ENCODE results near the gene SMYD3. TPM values are rescaled to one million over a fixed set of nuclear protein-coding genes. Genes with fewer than 3 reads are reported as not detected.

Gene SMYD3
- total and polyA plus RNA-seq, 9 of the 15 experiments (the other 6 are each of a cell fraction or from before 2014, with no cell fraction given) = 128 to 440 (median 197) TPM

- TF ChIP-seq ZNF23 (CRISPR knock-in tag; IDR thresholded peaks at IDR 0.05) = no peak
- peak; percentile 70 for TF ChIP-seq MEIS2 (IDR thresholded peaks at IDR 0.05; ENCODE audit: partially characterized antibody)
- TF ChIP-seq LARP7 (IDR thresholded peaks at IDR 0.05) = 0 out of 2 replicates have a peak, but pooled peaks have one; percentile 49
- TF ChIP-seq CTCF (IDR thresholded peaks at IDR 0.05 in 2 of 3, conservative IDR thresholded peaks at IDR 0.05 in 1 of 3; ENCODE audit: insufficient read depth in 2 of 3, low read depth in 1 of 3, low read length in 3 of 3) = no peak
- no peak; the same call in none of the 2 replicates for TF ChIP-seq HES1 (IDR thresholded peaks at IDR 0.05; ENCODE audit: low read depth)
- TF ChIP-seq HDAC3 (IDR thresholded peaks at IDR 0.05; ENCODE audit: borderline replicate concordance, partially characterized antibody) = peak; percentile 28
- TF ChIP-seq ZNF785 (CRISPR knock-in tag; IDR thresholded peaks at IDR 0.05) = no peak
- peak; percentile 49; the same call in 1 of the 2 replicates for TF ChIP-seq CREB3L1 (IDR thresholded peaks at IDR 0.05; ENCODE audit: borderline replicate concordance, low read depth)
- TF ChIP-seq KLF16 (IDR thresholded peaks at IDR 0.05) = peak; percentile 48; the same call in 1 of the 2 replicates
- peak; percentile 62; the same call in 1 of the 2 replicates for TF ChIP-seq PHF21A (IDR thresholded peaks at IDR 0.05; ENCODE audit: borderline replicate concordance, low read depth)
- TF ChIP-seq ZNF316 (IDR thresholded peaks at IDR 0.05) = 0 out of 2 replicates have a peak, but pooled peaks have one; percentile 10
- TF ChIP-seq, protein P1, sequence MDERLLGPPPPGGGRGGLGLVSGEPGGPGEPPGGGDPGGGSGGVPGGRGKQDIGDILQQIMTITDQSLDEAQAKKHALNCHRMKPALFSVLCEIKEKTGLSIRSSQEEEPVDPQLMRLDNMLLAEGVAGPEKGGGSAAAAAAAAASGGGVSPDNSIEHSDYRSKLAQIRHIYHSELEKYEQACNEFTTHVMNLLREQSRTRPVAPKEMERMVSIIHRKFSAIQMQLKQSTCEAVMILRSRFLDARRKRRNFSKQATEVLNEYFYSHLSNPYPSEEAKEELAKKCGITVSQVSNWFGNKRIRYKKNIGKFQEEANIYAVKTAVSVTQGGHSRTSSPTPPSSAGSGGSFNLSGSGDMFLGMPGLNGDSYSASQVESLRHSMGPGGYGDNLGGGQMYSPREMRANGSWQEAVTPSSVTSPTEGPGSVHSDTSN (CRISPR knock-in tag; IDR thresholded peaks at IDR 0.05; ENCODE audit: low read depth) = no peak
- TF ChIP-seq, protein P1 (tag; conservative IDR thresholded peaks at IDR 0.05; ENCODE audit: low read depth) = peak; percentile 66
- TF ChIP-seq L3MBTL2 (IDR thresholded peaks at IDR 0.05) = peak; percentile 71
- TF ChIP-seq, protein P2, sequence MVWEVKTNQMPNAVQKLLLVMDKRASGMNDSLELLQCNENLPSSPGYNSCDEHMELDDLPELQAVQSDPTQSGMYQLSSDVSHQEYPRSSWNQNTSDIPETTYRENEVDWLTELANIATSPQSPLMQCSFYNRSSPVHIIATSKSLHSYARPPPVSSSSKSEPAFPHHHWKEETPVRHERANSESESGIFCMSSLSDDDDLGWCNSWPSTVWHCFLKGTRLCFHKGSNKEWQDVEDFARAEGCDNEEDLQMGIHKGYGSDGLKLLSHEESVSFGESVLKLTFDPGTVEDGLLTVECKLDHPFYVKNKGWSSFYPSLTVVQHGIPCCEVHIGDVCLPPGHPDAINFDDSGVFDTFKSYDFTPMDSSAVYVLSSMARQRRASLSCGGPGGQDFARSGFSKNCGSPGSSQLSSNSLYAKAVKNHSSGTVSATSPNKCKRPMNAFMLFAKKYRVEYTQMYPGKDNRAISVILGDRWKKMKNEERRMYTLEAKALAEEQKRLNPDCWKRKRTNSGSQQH (CRISPR knock-in tag; IDR thresholded peaks at IDR 0.05) = no peak; the same call in 1 of the 2 replicates
- no peak for TF ChIP-seq ZNF551 (CRISPR knock-in tag; IDR thresholded peaks at IDR 0.05)
- TF ChIP-seq ZKSCAN8 (CRISPR knock-in tag; IDR thresholded peaks at IDR 0.05) = peak; percentile 43
- peak; percentile 13 to 69; a peak in 2 of 4 replicates for TF ChIP-seq MLLT1 (IDR thresholded peaks at IDR 0.05)
- peak; percentile 32; the same call in 1 of the 2 replicates for TF ChIP-seq GABPA (tag; conservative IDR thresholded peaks at IDR 0.05; ENCODE audit: low read depth)
Measured at GRCh38 chr1:246152986-246153431, 354.1 kb downstream of the SMYD3 start (continued).

Data from K562 (cell line).